GM21367 (cell line): ENCODE measurements around the gene CLRN3.

Source experiments
- ATAC-seq: cut with Tn5 transposase; IDR thresholded peaks from one replicate; pipeline ENCODE4 v1.9.1; 2021; ENCODE audit not compliant: unreplicated experiment

CLRN3 gene

GRCh38 chr10:127849921-127850320, 42.8 kb downstream of the CLRN3 start:
- ATAC-seq: no peak

GRCh38 chr10:127849224-127849623, 43.5 kb downstream of the CLRN3 start:
- no peak for ATAC-seq

GRCh38 chr10:127848226-127848625, 44.5 kb downstream of the CLRN3 start:
- ATAC-seq: no peak

GRCh38 chr10:127845756-127846155, 47.0 kb downstream of the CLRN3 start:
- no peak for ATAC-seq

- ATAC-seq: no peak
These were observed 51.9 kb downstream of the CLRN3 start for GRCh38 chr10:127840884-127841283.

- ATAC-seq: no peak
These were observed 55.8 kb downstream of the CLRN3 start for GRCh38 chr10:127836966-127837365.

GRCh38 chr10:127836176-127836575, 56.6 kb downstream of the CLRN3 start:
- no peak for ATAC-seq

- ATAC-seq: no peak
These were observed 58.0 kb downstream of the CLRN3 start for GRCh38 chr10:127834791-127835190.

- no peak for ATAC-seq
These were observed 58.5 kb downstream of the CLRN3 start for GRCh38 chr10:127834221-127834620.

- ATAC-seq: no peak
These were observed 58.9 kb downstream of the CLRN3 start for GRCh38 chr10:127833804-127834203.

- no peak for ATAC-seq
These were observed 60.2 kb downstream of the CLRN3 start for GRCh38 chr10:127832501-127832900.

GRCh38 chr10:127830414-127830813, 62.3 kb downstream of the CLRN3 start:
- ATAC-seq: no peak
